A549 treated with AZD2906 at 1 μM for 4 hours (cell line): ENCODE measurements around the gene HAL. TPM values are rescaled to one million over a fixed set of nuclear protein-coding genes. Genes with fewer than 3 reads are reported as not detected.

Experiments
- total RNA-seq: library from RNA; stranded (reverse); fragments of 200-300 nt; extraction: Qiagen RNA extraction; gene quantifications from 5 replicates; pipeline ENCODE4 v1.2.3, GENCODE V29; 2022

The HAL gene
- total RNA-seq = 0.51 to 0.78 TPM (median 0.54 TPM) in 5 replicates

GRCh38 chr12:95996034-95996658 is at the start of gene HAL:
HAL (minus strand) TSS chr12:95996344; CDS start chr12:95995910, 434 bp downstream.

GRCh38 chr12:96035283-96036236 is 39.4 kb upstream of the HAL start, which contains the start of gene LTA4H:
LTA4H (minus strand) TSS chr12:96035587; CDS start chr12:96035519, 68 bp downstream.

GRCh38 chr12:95943330-95943842 is 52.8 kb downstream of the HAL start, which contains the start of gene AMDHD1:
AMDHD1 (plus strand) TSS chr12:95943331; CDS start chr12:95943399, 68 bp downstream.

GRCh38 chr12:95942524-95943329 is 53.4 kb downstream of the HAL start, which contains the start of gene CCDC38:
CCDC38 (minus strand) TSS chr12:95942614; CDS start chr12:95936509, 6,105 bp downstream.

Other genes starting within 250 kb of the HAL start
- gene NTN4, start 205.6 kb downstream of the HAL start, total RNA-seq = 38.7 to 42.6 TPM (median 41.9 TPM) in 5 replicates
- 101 to 140 TPM (median 119 TPM) in 5 replicates for gene SNRPF, start 137.4 kb downstream of the HAL start, total RNA-seq
- gene CCDC38, start 53.7 kb downstream of the HAL start, total RNA-seq = 0.06 to 0.13 TPM (median 0.10 TPM) in 5 replicates
- gene AMDHD1, start 53.0 kb downstream of the HAL start, total RNA-seq = 2.0 to 2.7 TPM (median 2.3 TPM) in 5 replicates
- 88.0 to 111 TPM (median 95.1 TPM) in 5 replicates for gene LTA4H, start 39.2 kb upstream of the HAL start, total RNA-seq
- gene ELK3, start 198.0 kb upstream of the HAL start, total RNA-seq = 58.6 to 78.5 TPM (median 65.4 TPM) in 5 replicates